HG03521 (cell line): Measurements from ENCODE around the gene UCHL5.
"Not testable (repeated sequence)": the region's sequence is repeated elsewhere in the genome, so short reads cannot be mapped to it uniquely, and the experiment has no call there.

Experiments used
- ATAC-seq: cut with Tn5 transposase; IDR thresholded peaks from one replicate; pipeline ENCODE4 v1.9.1; 2021; ENCODE audit warnings: mild to moderate bottlenecking, moderate library complexity; ENCODE audit not compliant: unreplicated experiment

Gene UCHL5

GRCh38 chr1:193013005-193013404 lies 46.2 kb downstream of the UCHL5 start:
- ATAC-seq: no peak

- ATAC-seq: no peak
Observed at GRCh38 chr1:193011406-193011805, 47.8 kb downstream of the UCHL5 start.

GRCh38 chr1:193009501-193009900 lies 49.7 kb downstream of the UCHL5 start:
- ATAC-seq: no peak

GRCh38 chr1:193005785-193006184 lies 53.4 kb downstream of the UCHL5 start:
- no peak for ATAC-seq

DNA sequence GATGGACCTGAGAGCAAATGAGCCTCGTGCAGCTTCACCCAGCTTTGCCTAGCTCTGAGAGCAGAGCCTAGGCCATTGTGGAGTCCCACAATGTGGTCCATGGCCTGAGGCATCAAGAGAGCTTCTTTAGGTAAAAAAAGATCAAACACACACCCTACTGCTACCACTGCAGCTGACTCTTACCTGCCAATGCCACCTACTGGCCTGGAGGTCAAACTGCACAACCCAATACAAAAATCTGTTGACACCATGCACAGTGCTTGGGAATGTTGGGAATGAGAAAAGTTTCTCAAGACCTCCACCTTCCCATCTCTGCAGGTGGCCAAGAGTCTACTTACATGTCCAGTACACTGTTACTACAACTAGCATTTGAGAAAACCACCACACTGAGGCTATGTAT lies 60.6 kb downstream of the UCHL5 start:
- no peak for ATAC-seq

DNA sequence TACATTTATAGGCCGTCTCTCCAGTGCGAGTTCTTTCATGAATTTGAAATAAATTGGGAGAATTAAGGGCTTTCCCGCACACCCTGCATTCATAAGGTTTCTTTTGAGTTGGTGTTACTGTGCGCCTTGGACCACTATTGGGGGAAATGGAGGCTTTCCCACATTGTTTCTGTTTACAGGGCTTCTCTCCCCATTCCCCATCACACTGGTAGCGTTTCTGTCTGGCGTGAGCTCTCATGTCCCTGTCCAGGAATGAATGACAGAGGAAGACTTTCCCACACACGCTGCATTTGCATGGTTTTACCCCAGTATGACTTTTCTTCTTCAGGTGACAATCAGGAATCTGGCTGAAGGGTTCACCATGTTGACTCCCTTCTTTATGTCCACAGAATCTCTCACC lies 65.0 kb downstream of the UCHL5 start:
- no peak for ATAC-seq

- no peak for ATAC-seq
Observed at GRCh38 chr1:192993426-192994085, 65.6 kb downstream of the UCHL5 start.

- ATAC-seq: not testable (repeated sequence)
Observed at GRCh38 chr1:192986748-192987334, 72.3 kb downstream of the UCHL5 start.

DNA sequence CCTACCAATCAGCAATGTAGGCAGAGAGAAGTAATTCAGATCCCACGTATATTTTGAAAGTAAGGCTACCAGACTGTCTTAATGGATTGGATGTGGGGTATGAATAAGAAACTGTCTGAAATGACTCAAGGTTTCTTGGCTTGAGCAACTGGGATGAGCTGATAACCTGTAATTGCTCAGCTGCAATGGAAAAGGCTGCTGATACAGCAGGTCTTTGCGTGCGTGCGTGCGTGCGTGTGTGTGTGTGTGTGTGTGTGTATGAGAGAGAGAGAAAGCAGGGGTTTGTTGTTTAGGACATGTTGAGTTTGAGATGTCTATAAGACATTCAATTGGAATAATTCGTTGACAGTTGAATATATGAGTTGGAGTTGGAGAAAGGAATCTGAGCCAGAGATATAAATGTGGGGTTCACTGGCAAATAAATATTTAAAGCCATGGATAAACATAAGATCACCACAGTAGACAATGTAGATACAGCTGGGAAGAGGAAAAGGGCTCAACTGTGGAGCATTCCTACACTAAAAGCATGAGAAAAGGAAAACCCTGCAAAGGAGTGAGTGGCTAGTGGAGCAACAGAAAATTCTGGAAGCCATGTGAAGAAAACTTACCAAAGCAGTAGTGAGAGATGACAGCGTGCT lies 72.9 kb downstream of the UCHL5 start:
- no peak for ATAC-seq

GRCh38 chr1:192984080-192984479 lies 75.1 kb downstream of the UCHL5 start:
- peak; percentile 12 for ATAC-seq

GRCh38 chr1:192983349-192983980 lies 75.7 kb downstream of the UCHL5 start:
- peak; percentile 65 for ATAC-seq

DNA sequence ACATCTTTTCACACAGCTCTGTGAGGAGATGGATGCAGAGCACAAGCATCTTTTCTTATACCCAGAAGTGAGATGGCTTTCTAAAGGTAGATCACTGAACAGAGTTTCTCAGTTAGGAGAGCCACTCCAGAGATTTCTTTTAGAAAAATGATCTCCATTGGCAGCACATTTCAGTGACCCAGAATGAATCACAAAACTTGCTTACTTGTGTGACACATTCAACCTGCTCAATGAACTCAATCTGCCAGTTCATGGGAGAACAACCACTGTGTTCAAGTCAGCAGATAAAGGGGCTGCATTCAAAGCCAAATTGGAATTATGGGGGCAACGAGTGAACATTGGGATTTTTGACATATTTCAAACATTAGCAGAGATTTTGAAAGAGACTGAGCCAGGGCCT lies 78.3 kb downstream of the UCHL5 start:
- ATAC-seq: no peak

- ATAC-seq: not testable (repeated sequence)
Observed at GRCh38 chr1:192980334-192980733, 78.8 kb downstream of the UCHL5 start.

- no peak for ATAC-seq
Observed at GRCh38 chr1:192979542-192979941, 79.6 kb downstream of the UCHL5 start.

- no peak for ATAC-seq
Observed at GRCh38 chr1:192978195-192978710, 80.9 kb downstream of the UCHL5 start.

DNA sequence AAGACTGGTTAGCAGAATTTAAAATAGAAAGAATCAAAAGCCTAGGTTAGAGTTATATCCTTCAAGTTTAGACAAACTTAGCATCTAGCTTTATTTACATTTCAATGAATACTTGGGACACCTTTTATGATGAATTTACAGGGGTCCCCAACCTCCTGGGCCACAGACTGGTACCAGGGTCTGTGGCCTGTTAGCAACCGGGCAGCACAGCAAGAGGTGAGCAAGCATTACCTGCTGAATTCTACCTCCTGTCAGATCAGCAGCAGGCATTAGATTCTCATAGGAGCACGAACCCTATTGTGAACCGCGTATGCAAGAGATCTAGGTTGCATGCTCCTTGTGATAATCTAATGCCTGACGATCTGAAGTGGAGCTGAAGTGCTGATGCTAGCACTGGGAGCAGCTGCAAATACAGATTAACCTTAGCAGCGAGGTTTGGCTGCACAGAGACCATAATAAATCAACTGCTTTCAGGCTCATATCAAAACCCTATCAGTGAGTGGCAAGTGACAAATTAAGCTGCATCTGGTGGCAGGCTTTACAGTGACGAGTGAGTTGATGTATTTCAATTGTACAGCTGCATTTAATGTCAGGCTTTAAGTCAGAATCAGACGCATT lies 82.0 kb downstream of the UCHL5 start:
- ATAC-seq: no peak

- ATAC-seq: no peak
Observed at GRCh38 chr1:192976576-192976975, 82.6 kb downstream of the UCHL5 start.

DNA sequence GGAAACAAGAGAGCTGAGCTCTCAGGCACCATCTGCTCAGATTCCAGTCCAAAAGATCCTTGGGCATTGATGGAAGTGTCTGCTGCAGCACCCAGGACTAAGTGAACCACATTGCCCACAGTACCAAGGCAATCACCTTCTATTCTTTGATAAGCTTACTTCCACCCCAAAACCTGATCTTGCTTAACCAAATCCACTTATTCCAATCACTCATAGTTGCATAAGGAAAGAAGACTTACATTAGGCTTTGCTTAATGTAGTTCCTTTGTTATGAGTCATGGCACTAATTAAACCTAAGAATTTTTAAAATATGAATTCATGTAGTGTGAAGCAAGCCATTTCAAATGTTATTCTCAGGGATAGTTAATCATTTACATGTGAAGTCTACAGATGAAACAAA lies 84.5 kb downstream of the UCHL5 start:
- ATAC-seq: no peak

GRCh38 chr1:192973988-192974387 lies 85.2 kb downstream of the UCHL5 start:
- ATAC-seq: no peak

DNA sequence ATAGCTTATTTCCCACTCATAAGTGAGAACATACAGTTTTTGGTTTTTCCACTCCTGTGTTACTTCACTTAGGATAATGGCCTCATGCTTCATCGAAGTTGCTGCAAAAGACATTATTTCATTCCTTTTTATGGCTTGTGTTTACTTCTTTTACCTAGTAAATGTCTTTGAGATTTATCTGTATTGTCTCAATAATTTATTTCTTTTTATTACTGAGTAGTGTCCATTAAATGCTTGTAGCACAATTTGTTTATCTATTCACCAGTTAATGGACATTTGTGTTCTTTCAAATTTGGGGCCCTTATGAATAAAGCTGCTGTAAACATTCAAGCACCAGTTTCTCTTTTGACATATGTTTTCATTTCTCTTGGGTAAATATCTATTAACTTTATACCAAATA lies 86.0 kb downstream of the UCHL5 start:
- no peak for ATAC-seq

DNA sequence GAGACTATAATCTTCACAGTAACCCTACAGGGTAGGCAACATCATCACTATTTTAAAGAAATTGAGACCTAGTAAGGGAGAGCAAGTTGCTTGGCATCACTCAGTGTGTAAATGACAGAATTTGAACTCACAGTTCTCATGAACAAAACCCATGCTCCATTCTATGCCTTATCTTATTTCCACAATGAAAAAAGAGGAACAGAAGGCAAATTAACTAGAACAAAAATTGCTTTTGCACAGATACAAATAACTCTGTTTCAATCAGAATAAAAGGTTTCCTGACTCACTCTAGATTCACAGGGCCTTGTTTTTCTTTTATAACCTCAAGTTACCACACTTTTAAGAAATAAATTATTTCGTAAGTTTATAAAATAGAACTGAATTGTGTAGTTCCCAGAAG lies 90.1 kb downstream of the UCHL5 start:
- no peak for ATAC-seq
